Loucy (cell line): ENCODE results near the gene KCNMA1.

ENCODE experiments used
- EZH2phosphoT487 ChIP-seq: fragments of 200-600 bp; IDR thresholded peaks from 2 replicates; pipeline ENCODE4 v1.6.1; 2018; ENCODE audit warnings: antibody characterized with exemption, mild to moderate bottlenecking, moderate library complexity, borderline replicate concordance
- TF ChIP-seq, protein P1 (sequence below): fragments of 200-600 bp; sonication (generic); conservative IDR thresholded peaks from 2 replicates; pipeline ENCODE4 v1.5.1; 2014; ENCODE audit warnings: mild to moderate bottlenecking, antibody characterized with exemption, low read length

DNA sequence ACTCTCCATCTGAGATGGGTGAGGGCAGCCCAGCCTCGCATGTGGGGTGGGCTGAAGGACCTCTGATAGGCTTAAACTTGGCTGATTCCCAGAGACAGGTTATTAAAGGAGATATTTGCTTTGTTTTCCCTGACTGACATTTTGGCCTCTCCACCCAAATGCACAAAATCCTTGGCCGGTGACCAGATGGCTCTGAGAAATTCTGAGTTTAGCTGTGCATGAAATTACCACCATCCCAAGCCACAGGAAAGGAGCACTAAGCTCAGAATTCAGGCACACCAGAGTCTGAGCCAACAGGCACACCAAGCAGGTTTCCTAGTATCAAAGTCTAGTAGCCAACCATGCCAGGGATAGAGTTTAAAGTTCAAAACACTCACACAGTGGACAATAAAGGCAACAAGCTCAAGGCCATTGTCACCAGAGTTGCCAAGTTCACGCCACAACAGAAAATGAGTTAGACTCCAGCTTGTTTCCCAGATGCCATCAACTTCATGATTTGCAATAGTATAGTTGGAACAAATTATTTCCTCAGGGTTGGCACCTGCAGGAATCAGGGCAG, 387.6 kb downstream of the KCNMA1 start:
- TF ChIP-seq, protein P1, sequence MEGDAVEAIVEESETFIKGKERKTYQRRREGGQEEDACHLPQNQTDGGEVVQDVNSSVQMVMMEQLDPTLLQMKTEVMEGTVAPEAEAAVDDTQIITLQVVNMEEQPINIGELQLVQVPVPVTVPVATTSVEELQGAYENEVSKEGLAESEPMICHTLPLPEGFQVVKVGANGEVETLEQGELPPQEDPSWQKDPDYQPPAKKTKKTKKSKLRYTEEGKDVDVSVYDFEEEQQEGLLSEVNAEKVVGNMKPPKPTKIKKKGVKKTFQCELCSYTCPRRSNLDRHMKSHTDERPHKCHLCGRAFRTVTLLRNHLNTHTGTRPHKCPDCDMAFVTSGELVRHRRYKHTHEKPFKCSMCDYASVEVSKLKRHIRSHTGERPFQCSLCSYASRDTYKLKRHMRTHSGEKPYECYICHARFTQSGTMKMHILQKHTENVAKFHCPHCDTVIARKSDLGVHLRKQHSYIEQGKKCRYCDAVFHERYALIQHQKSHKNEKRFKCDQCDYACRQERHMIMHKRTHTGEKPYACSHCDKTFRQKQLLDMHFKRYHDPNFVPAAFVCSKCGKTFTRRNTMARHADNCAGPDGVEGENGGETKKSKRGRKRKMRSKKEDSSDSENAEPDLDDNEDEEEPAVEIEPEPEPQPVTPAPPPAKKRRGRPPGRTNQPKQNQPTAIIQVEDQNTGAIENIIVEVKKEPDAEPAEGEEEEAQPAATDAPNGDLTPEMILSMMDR = no peak
- no peak for TF ChIP-seq EZH2phosphoT487
